ENCODE results near the gene PAK4. TPM values are rescaled to one million over a fixed set of nuclear protein-coding genes. Genes with fewer than 3 reads are reported as not detected.
A peak's percentile ranks its signal among the peaks of the same experiment; 100 is the strongest.

The PAK4 gene
- total RNA-seq, 1 experiment from 2014 or later: 63.1 TPM

GRCh38 chr19:39111593-39112199 lies 13.9 kb upstream of the PAK4 start:
- Histone ChIP-seq H2AFZ (ENCODE audit: low read length) (no peak overlapping the region), H3T11ph (ENCODE audit: low read length) (no peak overlapping the region), H3K9ac (ENCODE audit: extremely low read depth, insufficient read length, low read length) (no peak overlapping the region), H2BK12ac (ENCODE audit: insufficient read length, low read depth, low read length) (no peak overlapping the region), H3K4me2 (ENCODE audit: insufficient read depth, insufficient read length, low read length) (no peak overlapping the region), H3K4me1 (ENCODE audit: insufficient read depth, low read length) (no peaks in the 10 kb centered on the region), H2BK120ac (ENCODE audit: low read depth, low read length, poor library complexity, severe bottlenecking) (no peak overlapping the region), H4K91ac (ENCODE audit: insufficient read length, low read depth, low read length) (no peak overlapping the region), H3K23me2 (ENCODE audit: insufficient read length, low read depth, low read length, poor library complexity, severe bottlenecking) (no peaks in the 10 kb centered on the region), H4K5ac (ENCODE audit: insufficient read length, low read depth, low read length) (no peak overlapping the region), H4K20me1 (ENCODE audit: control insufficient read depth, insufficient read depth, insufficient read length) (no peaks in the 10 kb centered on the region), H2BK15ac (ENCODE audit: low read depth, low read length) (no peak overlapping the region), H2BK20ac (ENCODE audit: low read depth, low read length, poor library complexity, severe bottlenecking) (no peak overlapping the region), H3K18ac (ENCODE audit: insufficient read length, low read depth, low read length) (no peak overlapping the region), H3K79me1 (ENCODE audit: insufficient read depth, low read depth, low read length, poor library complexity, severe bottlenecking) (no peaks in the 10 kb centered on the region), H3K27me3 (ENCODE audit: insufficient read depth, low read length) (no peaks in the 10 kb centered on the region), H3K9me3 (ENCODE audit: control insufficient read depth, low read depth, low read length) (no peaks in the 10 kb centered on the region), H2BK5ac (ENCODE audit: insufficient read length, low read length) (no peak overlapping the region), H3K14ac (ENCODE audit: insufficient read depth, low read length) (no peak overlapping the region; the same call in 1 of the 2 replicates), H4K8ac (replicated peaks; ENCODE audit: insufficient read length, low read depth, low read length) (no peak overlapping the region), H3K56ac (ENCODE audit: insufficient read length, low read depth, low read length) (no peak overlapping the region), H3K23ac (ENCODE audit: insufficient read length, low read depth, low read length) (no peak overlapping the region), H2AK5ac (ENCODE audit: insufficient read length, low read length) (no peak overlapping the region), H3K27ac (ENCODE audit: insufficient read length, low read depth, low read length) (no peak overlapping the region), H3K4ac (ENCODE audit: low read depth, low read length) (no peak overlapping the region), H3K79me2 (ENCODE audit: insufficient read depth, low read length) (no peaks in the 10 kb centered on the region)
- no peaks in the 10 kb centered on the region for H3K36me3 Mint-ChIP-seq (ENCODE audit: insufficient read depth in 1 of 3, low read depth in 3 of 3)
- peaks cover 9% of the 10 kb centered on the region for H3K27me3 Mint-ChIP-seq (ENCODE audit: low read depth)
- H3K4me1 Mint-ChIP-seq: peaks cover 4 to 7% of the 10 kb centered on the region in 2 experiments
- H3K27ac Mint-ChIP-seq: peak overlapping the region in 2 of 3 experiments; percentile 37 to 54; a peak in 3 of 7 replicates
- H3K4me3 Mint-ChIP-seq: no peak overlapping the region
- no peak for TF ChIP-seq CTCF (conservative IDR thresholded peaks at IDR 0.05)
- no CpG with 5 or more reads among the region's 18 CpGs for whole genome bisulfite sequencing (ENCODE audit: extremely low coverage, insufficient read length, low lambda C conversion rate)
- no peak for DNase-seq
- no peaks in the 10 kb centered on the region for H3K9me3 Mint-ChIP-seq

Measured in H9 (cell line).